Fibroblast of mammary gland (primary cell): ENCODE measurements around the gene TAF9.
A peak's percentile ranks its signal among the peaks of the same experiment; 100 is the strongest.
"Not testable (repeated sequence)": the region's sequence is repeated elsewhere in the genome, so short reads cannot be mapped to it uniquely, and the experiment has no call there.

Source experiments
- DNase-seq: peaks from one replicate; pipeline ENCODE4 v3.0.0-alpha.2; 2010; ENCODE audit warnings: low read depth
- H3K4me3 ChIP-seq: 2 replicates; pipeline ENCODE4 v1.5.1; 2011; ENCODE audit warnings: low read depth, mild to moderate bottlenecking, low read length, moderate library complexity; ENCODE audit not compliant: control insufficient read depth
- TF ChIP-seq, protein P1 (sequence below): conservative IDR thresholded peaks from 2 replicates; pipeline ENCODE4 v1.5.1; 2011; ENCODE audit warnings: low read depth, low read length, inconsistent platforms; ENCODE audit not compliant: control insufficient read depth, insufficient read depth

TAF9 gene

DNA sequence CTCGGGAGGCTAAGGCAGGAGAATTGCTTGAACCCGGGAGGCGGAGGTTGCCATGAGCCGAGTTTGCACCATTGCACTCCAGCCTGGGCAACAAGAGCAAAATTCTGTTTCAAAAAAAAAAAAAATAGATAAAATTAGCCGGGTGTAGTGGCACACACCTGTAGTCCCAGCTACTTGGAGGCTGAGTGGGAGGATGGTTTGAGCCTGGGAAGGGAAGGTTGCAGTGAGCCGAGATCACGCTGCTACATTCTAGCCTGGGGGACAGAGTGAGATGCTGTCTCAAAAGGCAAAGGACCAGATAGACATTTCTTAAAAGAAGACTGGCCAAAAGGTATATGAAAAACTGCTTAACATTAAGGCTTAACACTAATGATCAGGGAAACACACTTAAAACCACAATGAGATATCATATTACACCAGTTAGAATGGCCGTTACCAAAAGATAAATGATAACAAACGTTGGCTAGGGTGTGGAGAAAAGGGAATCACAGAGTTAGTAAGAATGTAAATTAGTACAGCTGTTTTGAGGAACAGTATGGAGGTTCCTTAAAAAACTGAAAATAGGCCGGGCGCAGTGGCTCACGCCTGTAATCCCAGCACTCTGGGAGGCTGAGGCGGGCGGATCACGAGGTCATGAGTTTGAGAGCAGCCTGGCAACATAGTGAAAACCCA is 35.5 kb upstream of the TAF9 start:
- DNase-seq = no peak
- H3K4me3 ChIP-seq = no peak overlapping the region
- TF ChIP-seq, protein P1, sequence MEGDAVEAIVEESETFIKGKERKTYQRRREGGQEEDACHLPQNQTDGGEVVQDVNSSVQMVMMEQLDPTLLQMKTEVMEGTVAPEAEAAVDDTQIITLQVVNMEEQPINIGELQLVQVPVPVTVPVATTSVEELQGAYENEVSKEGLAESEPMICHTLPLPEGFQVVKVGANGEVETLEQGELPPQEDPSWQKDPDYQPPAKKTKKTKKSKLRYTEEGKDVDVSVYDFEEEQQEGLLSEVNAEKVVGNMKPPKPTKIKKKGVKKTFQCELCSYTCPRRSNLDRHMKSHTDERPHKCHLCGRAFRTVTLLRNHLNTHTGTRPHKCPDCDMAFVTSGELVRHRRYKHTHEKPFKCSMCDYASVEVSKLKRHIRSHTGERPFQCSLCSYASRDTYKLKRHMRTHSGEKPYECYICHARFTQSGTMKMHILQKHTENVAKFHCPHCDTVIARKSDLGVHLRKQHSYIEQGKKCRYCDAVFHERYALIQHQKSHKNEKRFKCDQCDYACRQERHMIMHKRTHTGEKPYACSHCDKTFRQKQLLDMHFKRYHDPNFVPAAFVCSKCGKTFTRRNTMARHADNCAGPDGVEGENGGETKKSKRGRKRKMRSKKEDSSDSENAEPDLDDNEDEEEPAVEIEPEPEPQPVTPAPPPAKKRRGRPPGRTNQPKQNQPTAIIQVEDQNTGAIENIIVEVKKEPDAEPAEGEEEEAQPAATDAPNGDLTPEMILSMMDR = no peak

DNA sequence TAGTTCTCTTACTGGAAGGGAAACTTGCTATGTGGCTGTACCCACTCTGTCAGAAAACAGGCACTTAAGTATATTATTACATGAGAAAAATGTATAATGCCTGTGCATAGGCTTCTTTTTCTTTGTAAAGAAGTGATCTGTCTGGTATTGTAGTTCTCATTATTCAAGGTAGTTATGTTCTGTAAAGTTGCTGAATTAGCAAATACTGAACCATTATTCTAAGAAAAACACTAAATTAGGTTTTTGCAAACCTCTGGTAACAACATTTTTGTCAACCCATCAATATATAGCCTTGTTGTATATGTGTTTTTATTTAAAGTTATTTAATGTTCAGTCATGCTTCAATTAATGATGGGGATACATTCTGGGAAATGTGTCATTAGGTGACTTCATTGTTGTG is 9.1 kb upstream of the TAF9 start:
- TF ChIP-seq, protein P1 = no peak
- DNase-seq = no peak
- H3K4me3 ChIP-seq = no peak overlapping the region

DNA sequence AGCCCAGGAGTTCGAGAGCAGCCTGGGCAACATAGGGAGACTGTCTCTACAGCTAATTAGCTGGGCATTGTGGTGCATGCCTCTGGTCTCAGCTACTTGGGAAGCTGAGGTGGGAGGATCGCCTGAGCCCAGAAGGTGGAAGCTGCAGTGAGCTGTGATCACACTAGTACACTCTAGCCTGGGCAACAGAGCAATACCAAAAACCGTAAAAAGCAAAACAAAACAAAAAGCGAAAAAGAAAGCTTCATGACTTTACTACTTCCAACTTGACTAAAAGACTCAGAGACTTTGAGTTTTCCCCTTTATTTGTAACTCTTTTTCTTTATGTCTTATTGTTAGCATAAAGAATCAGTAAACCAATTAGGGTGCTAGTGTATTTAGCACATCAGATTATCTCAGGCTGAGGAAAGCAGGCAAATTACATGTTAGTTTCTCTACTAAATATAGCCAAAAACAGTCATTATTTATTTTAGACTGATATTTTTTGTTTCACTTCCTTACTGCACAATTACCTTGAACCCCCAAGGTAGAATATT is 5.7 kb upstream of the TAF9 start:
- TF ChIP-seq, protein P1 = no peak
- no peak overlapping the region for H3K4me3 ChIP-seq
- no peak for DNase-seq

GRCh38 chr5:69372394-69372793 is 3.1 kb upstream of the TAF9 start:
- no peak overlapping the region for H3K4me3 ChIP-seq

DNA sequence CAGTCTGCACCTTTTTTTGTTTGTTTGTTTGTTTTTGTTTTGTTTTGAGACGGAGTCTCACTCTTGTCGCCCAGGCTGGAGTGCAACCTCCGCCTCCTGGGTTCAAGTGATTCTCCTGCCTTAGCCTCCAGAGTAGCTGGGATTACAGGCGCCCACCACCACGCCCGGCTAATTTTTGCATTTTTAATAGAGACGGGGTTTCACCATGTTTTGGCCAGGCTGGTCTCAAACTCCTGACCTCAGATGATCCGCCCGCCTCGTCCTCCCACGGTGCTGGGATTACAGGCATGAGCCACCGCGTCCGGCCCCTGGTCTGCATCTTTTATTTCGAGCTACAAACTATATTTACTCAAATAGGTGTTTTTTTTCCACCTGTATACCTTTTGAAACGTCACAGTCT is 1.0 kb upstream of the TAF9 start:
- H3K4me3 ChIP-seq = peak overlapping the region; percentile 84
- not testable (repeated sequence) for DNase-seq

More at GRCh38 chr5:69372394-69372793, 3.1 kb upstream of the TAF9 start:
- TF ChIP-seq, protein P1 = no peak
- DNase-seq = no peak

DNA sequence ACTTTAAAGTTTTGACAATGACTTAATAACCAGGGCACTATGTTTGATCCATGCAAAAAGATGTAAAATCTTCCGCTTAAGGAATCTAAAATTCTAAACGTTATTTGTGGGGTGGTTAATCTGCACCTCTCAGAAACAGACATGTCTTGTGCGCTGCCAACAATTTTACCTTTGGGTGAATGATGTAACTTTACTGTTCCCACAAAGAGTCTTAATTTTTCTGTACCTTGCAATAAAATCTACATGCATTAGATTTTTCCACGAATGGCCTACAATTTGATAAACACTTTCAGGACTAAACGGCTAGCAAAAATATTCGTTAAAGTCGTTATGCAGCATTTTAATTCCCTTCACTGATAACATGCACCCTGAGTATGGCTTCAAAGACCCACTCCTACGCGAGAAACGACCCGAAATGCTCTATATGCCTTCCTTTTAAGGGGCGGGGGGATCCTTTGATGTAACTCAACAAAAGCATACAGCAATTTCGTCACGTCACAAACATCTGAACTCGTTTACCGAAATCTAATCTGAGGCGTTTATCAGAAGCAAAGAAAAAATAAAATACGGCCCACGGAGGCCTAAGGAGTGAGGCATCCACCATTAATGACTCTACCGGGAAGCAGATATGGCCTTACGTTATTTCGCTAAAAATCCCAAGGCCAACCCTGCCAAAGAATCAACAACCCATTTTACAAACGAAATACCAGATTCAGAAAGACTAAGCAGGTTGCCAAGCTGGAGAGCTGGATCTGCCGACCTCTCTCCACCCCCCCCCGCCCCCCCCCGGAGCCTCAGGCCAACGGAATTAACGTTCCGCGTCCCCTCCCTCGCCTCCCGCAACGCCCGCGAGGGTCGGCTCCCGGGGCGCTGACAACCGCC is 621 bp downstream of the TAF9 start:
- TF ChIP-seq, protein P1 = no peak
- H3K4me3 ChIP-seq = peak overlapping the region; percentile 84
- DNase-seq = peak; percentile 56

GRCh38 chr5:69367697-69368279 is 1.5 kb downstream of the TAF9 start:
- TF ChIP-seq, protein P1 = peak; percentile 19
- H3K4me3 ChIP-seq = peak overlapping the region; percentile 84
- DNase-seq = no peak
